SK-N-SH treated with all-trans-retinoic acid at 6 μM for 48 hours (cell line): Measurements from ENCODE around the gene BRSK1.

ENCODE experiments used
- ATAC-seq: fragments of 200-7000 bp; cut with Tn5 transposase; 3 replicates; pipeline ENCODE4 v1.9.1; 2020; ENCODE audit warnings: mild to moderate bottlenecking, moderate library complexity
- ARNTL ChIP-seq: fragments of 450-650 bp; formaldehyde crosslinking; IDR thresholded peaks from 2 replicates; pipeline ENCODE4 v1.5.0; 2020; ENCODE audit warnings: low read depth, mild to moderate bottlenecking, moderate library complexity, borderline replicate concordance
- BACH2 ChIP-seq: fragments of 250-450 bp; sonication (Bioruptor Pico); IDR thresholded peaks from 2 replicates; pipeline ENCODE4 v1.9.0; 2021; ENCODE audit warnings: mild to moderate bottlenecking, borderline replicate concordance
- CSDC2 ChIP-seq: fragments of 250-450 bp; sonication (Bioruptor Pico); IDR thresholded peaks from 2 replicates; pipeline ENCODE4 v1.5.0; 2020; ENCODE audit warnings: mild to moderate bottlenecking, moderate library complexity
- CSRNP3 ChIP-seq: fragments of 250-450 bp; sonication (Bioruptor Pico); IDR thresholded peaks from 2 replicates; pipeline ENCODE4 v1.5.1; 2021; ENCODE audit warnings: mild to moderate bottlenecking, moderate library complexity
- ESRRG ChIP-seq: fragments of 250-450 bp; sonication (Bioruptor Pico); IDR thresholded peaks from 2 replicates; pipeline ENCODE4 v1.6.1; 2021; ENCODE audit warnings: mild to moderate bottlenecking
- GLIS3 ChIP-seq: fragments of 250-450 bp; sonication (Bioruptor Pico); IDR thresholded peaks from 2 replicates; pipeline ENCODE4 v1.5.0; 2020; ENCODE audit warnings: mild to moderate bottlenecking, moderate library complexity
- OSR1 ChIP-seq: fragments of 250-450 bp; sonication (Bioruptor Pico); IDR thresholded peaks from 2 replicates; pipeline ENCODE4 v1.8.0; 2022; ENCODE audit warnings: moderate library complexity, mild to moderate bottlenecking, inconsistent platforms
- PPARA ChIP-seq: fragments of 250-450 bp; sonication (Bioruptor Pico); IDR thresholded peaks from 2 replicates; pipeline ENCODE4 v1.5.0; 2020; ENCODE audit warnings: mild to moderate bottlenecking, borderline replicate concordance
- SNAI2 ChIP-seq: fragments of 250-450 bp; sonication (Bioruptor Pico); IDR thresholded peaks from 2 replicates; pipeline ENCODE4 v1.5.0; 2020; ENCODE audit warnings: mild to moderate bottlenecking, moderate library complexity
- TCF4 ChIP-seq: fragments of 250-450 bp; sonication (Bioruptor Pico); IDR thresholded peaks from 2 replicates; pipeline ENCODE4 v1.8.0; 2021; ENCODE audit warnings: mild to moderate bottlenecking, moderate library complexity, borderline replicate concordance
- TOX ChIP-seq: fragments of 250-450 bp; sonication (Bioruptor Pico); IDR thresholded peaks from 2 replicates; pipeline ENCODE4 v1.8.0; 2021; ENCODE audit warnings: mild to moderate bottlenecking, moderate library complexity, borderline replicate concordance
- TSHZ2 ChIP-seq: fragments of 250-450 bp; sonication (Bioruptor Pico); IDR thresholded peaks from 2 replicates; pipeline ENCODE4 v1.5.0; 2020; ENCODE audit warnings: mild to moderate bottlenecking, moderate library complexity
- ZC3H10 ChIP-seq: fragments of 250-450 bp; sonication (Bioruptor Pico); IDR thresholded peaks from 2 replicates; pipeline ENCODE4 v1.5.1; 2021; ENCODE audit warnings: mild to moderate bottlenecking, moderate library complexity
- ZFP3 ChIP-seq: fragments of 250-450 bp; sonication (Bioruptor Pico); IDR thresholded peaks from 2 replicates; pipeline ENCODE4 v1.5.0; 2020; ENCODE audit warnings: mild to moderate bottlenecking, moderate library complexity
- ZFP30 ChIP-seq: fragments of 450-650 bp; formaldehyde crosslinking; IDR thresholded peaks from 2 replicates; pipeline ENCODE4 v1.5.0; 2022; ENCODE audit warnings: mild to moderate bottlenecking, moderate library complexity
- ZNF565 ChIP-seq: fragments of 450-650 bp; formaldehyde crosslinking; conservative IDR thresholded peaks from 2 replicates; pipeline ENCODE4 v1.5.0; 2020; ENCODE audit warnings: low read depth, mild to moderate bottlenecking, moderate library complexity
- ZNF70 ChIP-seq: fragments of 450-650 bp; formaldehyde crosslinking; IDR thresholded peaks from 2 replicates; pipeline ENCODE4 v1.5.0; 2020; ENCODE audit warnings: mild to moderate bottlenecking, moderate library complexity
- ZNF8 ChIP-seq: fragments of 450-650 bp; formaldehyde crosslinking; IDR thresholded peaks from 2 replicates; pipeline ENCODE4 v1.5.0; 2020; ENCODE audit warnings: mild to moderate bottlenecking, moderate library complexity
- TF ChIP-seq, protein P1 (sequence below): fragments of 250-450 bp; sonication (Bioruptor Pico); IDR thresholded peaks from 2 replicates; pipeline ENCODE4 v1.8.0; 2020; ENCODE audit warnings: mild to moderate bottlenecking, moderate library complexity, borderline replicate concordance
- TF ChIP-seq, protein P2 (sequence below): fragments of 250-450 bp; sonication (Bioruptor Pico); IDR thresholded peaks from 2 replicates; pipeline ENCODE4 v1.5.1; 2020; ENCODE audit warnings: low read depth, mild to moderate bottlenecking, moderate library complexity
- TF ChIP-seq, protein P3 (sequence below): fragments of 250-450 bp; sonication (Bioruptor Pico); IDR thresholded peaks from 2 replicates; pipeline ENCODE4 v1.8.0; 2021; ENCODE audit warnings: low read depth, mild to moderate bottlenecking, moderate library complexity, borderline replicate concordance

Gene BRSK1

DNA sequence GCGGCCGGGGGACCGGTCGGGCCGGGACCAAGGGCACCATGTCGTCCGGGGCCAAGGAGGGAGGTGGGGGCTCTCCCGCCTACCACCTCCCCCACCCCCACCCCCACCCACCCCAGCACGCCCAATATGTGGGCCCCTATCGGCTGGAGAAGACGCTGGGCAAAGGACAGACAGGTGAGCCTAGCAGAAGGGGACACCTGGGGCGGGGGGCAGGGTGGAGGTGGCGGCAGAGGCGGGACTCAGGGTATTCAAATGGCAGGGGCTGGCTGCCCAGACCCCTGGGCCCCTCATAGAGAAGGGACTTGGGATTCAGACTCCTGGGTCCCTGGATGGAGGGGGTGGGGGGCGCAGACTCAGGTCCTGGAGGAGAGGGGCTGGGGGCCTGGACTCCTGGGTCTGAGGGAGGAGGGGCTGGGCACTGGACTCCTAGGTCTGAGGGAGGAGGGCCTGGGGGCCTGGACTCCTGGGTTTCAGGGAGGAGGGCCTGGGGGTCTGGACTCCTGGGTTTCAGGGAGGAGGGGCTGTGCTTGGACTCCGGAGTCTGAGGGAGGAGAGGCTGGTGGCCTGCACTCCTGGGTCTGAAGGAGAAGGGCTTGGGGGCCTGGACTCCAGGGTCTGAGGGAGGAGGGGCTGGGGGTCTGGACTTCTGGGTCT lies 735 bp downstream of the BRSK1 start:
- no peak for TF ChIP-seq OSR1 (CRISPR knock-in tag)
- ATAC-seq: no peak

GRCh38 chr19:55285229-55285890 lies 1.6 kb downstream of the BRSK1 start:
- ATAC-seq: peak; percentile 15
- TF ChIP-seq TOX (CRISPR knock-in tag): no peak
- no peak for TF ChIP-seq SNAI2
- TF ChIP-seq OSR1 (CRISPR knock-in tag): no peak
- TF ChIP-seq, protein P1, sequence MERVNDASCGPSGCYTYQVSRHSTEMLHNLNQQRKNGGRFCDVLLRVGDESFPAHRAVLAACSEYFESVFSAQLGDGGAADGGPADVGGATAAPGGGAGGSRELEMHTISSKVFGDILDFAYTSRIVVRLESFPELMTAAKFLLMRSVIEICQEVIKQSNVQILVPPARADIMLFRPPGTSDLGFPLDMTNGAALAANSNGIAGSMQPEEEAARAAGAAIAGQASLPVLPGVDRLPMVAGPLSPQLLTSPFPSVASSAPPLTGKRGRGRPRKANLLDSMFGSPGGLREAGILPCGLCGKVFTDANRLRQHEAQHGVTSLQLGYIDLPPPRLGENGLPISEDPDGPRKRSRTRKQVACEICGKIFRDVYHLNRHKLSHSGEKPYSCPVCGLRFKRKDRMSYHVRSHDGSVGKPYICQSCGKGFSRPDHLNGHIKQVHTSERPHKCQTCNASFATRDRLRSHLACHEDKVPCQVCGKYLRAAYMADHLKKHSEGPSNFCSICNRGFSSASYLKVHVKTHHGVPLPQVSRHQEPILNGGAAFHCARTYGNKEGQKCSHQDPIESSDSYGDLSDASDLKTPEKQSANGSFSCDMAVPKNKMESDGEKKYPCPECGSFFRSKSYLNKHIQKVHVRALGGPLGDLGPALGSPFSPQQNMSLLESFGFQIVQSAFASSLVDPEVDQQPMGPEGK: no peak
- no peak for TF ChIP-seq TSHZ2 (CRISPR knock-in tag)
- TF ChIP-seq TCF4: no peak
- no peak for TF ChIP-seq CSDC2 (CRISPR knock-in tag)
- TF ChIP-seq ZNF565 (CRISPR knock-in tag): no peak
- TF ChIP-seq, protein P2, sequence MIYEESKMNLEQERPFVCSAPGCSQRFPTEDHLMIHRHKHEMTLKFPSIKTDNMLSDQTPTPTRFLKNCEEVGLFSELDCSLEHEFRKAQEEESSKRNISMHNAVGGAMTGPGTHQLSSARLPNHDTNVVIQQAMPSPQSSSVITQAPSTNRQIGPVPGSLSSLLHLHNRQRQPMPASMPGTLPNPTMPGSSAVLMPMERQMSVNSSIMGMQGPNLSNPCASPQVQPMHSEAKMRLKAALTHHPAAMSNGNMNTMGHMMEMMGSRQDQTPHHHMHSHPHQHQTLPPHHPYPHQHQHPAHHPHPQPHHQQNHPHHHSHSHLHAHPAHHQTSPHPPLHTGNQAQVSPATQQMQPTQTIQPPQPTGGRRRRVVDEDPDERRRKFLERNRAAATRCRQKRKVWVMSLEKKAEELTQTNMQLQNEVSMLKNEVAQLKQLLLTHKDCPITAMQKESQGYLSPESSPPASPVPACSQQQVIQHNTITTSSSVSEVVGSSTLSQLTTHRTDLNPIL (CRISPR knock-in tag): no peak
- TF ChIP-seq ZFP30 (CRISPR knock-in tag): no peak
- no peak for TF ChIP-seq PPARA (CRISPR knock-in tag)
- TF ChIP-seq CSRNP3 (CRISPR knock-in tag): no peak
- no peak for TF ChIP-seq BACH2 (CRISPR knock-in tag)
- TF ChIP-seq ZNF8 (CRISPR knock-in tag): no peak
- TF ChIP-seq ARNTL (CRISPR knock-in tag): no peak
- TF ChIP-seq, protein P3, sequence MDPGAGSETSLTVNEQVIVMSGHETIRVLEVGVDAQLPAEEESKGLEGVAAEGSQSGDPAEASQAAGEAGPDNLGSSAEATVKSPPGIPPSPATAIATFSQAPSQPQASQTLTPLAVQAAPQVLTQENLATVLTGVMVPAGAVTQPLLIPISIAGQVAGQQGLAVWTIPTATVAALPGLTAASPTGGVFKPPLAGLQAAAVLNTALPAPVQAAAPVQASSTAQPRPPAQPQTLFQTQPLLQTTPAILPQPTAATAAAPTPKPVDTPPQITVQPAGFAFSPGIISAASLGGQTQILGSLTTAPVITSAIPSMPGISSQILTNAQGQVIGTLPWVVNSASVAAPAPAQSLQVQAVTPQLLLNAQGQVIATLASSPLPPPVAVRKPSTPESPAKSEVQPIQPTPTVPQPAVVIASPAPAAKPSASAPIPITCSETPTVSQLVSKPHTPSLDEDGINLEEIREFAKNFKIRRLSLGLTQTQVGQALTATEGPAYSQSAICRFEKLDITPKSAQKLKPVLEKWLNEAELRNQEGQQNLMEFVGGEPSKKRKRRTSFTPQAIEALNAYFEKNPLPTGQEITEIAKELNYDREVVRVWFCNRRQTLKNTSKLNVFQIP: no peak
- TF ChIP-seq ZNF70 (CRISPR knock-in tag): no peak
- no peak for TF ChIP-seq ZFP3 (CRISPR knock-in tag)
- TF ChIP-seq ESRRG (CRISPR knock-in tag): no peak
- no peak for TF ChIP-seq ZC3H10

DNA sequence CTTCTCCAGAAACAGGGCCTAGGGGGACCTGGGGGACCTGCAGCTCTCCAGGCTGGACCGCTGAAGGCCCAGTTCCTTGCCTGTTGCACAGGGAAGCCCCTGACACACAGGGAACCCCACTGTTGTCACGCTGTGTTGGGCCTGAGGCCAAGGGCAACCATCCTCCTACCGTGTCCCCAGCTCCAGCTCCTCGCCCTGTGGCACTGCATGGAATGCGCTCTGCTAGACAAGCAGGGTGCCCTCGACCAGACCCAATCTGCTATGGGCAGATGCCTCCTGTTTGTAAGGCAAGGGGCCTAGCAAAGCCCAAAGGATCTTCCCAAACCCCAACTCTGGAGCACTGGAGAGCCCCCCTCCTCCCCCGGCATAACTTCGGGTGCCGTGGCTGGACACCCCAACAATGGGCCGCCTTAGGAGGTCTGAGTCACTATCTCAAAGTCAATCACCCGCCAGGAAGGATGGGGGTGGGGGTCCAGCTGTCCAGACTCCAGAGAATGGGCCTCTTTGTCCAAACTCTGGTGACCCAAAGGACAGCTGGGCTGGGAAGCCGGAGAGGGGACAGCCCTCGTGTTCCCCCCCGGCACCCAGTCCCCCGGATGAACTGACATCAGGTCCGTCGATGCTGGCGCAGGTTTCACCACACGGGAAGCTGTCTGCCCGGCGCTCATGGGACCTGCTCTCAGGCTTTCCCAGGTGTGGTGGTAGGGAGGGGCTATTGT lies 3.7 kb downstream of the BRSK1 start:
- ATAC-seq: no peak
- no peak for TF ChIP-seq ZC3H10
- no peak for TF ChIP-seq ZNF8 (CRISPR knock-in tag)
- TF ChIP-seq GLIS3: no peak
- TF ChIP-seq, protein P1: no peak
- no peak for TF ChIP-seq ZNF565 (CRISPR knock-in tag)
- no peak for TF ChIP-seq ESRRG (CRISPR knock-in tag)
- TF ChIP-seq TSHZ2 (CRISPR knock-in tag): no peak
